GM19035 (cell line): ENCODE data around the gene NDNF.
A peak's percentile ranks its signal among the peaks of the same experiment; 100 is the strongest.

Source experiments
- ATAC-seq: cut with Tn5 transposase; IDR thresholded peaks from one replicate; pipeline ENCODE4 v1.9.1; 2021; ENCODE audit not compliant: unreplicated experiment

NDNF gene, protein sequence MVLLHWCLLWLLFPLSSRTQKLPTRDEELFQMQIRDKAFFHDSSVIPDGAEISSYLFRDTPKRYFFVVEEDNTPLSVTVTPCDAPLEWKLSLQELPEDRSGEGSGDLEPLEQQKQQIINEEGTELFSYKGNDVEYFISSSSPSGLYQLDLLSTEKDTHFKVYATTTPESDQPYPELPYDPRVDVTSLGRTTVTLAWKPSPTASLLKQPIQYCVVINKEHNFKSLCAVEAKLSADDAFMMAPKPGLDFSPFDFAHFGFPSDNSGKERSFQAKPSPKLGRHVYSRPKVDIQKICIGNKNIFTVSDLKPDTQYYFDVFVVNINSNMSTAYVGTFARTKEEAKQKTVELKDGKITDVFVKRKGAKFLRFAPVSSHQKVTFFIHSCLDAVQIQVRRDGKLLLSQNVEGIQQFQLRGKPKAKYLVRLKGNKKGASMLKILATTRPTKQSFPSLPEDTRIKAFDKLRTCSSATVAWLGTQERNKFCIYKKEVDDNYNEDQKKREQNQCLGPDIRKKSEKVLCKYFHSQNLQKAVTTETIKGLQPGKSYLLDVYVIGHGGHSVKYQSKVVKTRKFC

DNA sequence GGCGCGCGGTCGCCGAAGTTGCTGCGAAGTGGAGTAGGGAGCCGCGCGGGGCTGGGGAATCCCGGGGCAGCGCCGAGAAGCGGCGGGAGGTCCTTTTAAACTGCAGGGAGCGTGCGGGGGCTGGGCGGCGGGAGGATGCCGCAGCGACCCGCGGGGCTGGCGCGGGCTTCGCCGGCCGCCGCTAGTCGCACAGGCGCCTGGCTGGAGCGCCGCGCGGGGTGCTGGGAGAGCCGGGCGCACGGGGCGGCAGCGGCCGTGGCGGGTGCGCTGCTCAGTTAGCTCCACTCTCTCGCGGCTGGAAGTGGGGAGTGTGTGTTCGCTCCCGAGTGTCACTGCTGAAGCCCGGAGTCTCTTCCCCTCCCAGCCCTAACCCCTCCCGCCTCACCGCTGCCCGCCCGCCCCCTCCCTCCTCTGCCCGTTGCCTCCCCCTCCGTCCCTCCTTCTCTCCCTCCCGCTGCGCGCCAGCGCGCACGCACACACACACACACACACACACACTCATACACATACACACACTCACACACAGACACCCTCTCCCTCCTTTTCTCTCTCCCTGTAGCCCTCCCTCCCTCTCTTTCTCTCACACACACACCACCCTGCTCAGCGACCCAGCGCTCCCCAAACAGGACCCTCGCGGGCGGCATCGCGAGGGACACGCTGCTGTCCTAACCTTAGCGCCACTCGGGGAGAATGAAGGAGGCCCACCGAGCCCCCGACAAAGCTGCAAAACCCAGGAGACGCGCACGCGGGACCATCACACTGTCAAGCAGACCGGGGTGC lies at the start of gene NDNF:
NDNF (minus strand) TSS at position 312 of the 780 bp plus-strand sequence. CDS start 26,698 bp downstream, outside the sequence.
- no peak for ATAC-seq

GRCh38 chr4:121119715-121120114 lies 47.4 kb upstream of the NDNF start:
- ATAC-seq: no peak

- no peak for ATAC-seq
Measured at GRCh38 chr4:121118344-121118743, 46.0 kb upstream of the NDNF start.

GRCh38 chr4:121114756-121115155 lies 42.4 kb upstream of the NDNF start:
- ATAC-seq: no peak

- ATAC-seq: no peak
Measured at GRCh38 chr4:121112530-121112929, 40.2 kb upstream of the NDNF start.

GRCh38 chr4:121108557-121108956 lies 36.2 kb upstream of the NDNF start:
- ATAC-seq: no peak

- ATAC-seq: no peak
Measured at GRCh38 chr4:121107507-121107906, 35.2 kb upstream of the NDNF start.

DNA sequence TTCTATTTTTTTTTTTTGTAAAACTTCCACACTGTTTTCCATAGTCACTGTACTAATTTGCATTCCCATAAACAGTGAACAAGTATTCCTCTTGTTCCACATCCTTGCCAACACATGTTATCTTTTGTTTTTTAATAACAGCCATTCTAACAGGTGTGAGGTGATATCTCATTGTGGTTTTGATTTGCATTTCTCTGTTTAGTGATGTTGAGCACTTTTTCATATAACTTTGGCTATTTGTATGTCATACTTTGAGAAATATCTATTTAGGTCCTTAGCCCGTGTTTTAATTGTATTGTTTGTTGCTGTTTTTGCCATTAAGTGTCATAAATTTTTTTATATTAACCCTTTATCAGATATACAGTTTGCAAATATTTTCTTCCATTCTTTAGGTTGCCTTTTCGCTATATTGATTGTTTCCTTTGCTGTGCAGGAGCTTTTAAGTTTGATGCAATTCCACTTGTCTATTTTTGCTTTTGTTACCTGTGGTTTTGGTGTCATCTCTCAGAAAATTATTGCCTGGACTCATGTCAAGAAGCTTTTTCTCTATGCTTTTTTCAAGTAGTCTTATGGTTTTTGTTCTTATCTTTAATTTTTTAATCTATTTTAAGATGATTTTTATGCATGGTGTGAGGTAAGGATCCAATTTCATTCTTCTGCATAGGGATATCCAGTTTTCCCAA lies 27.9 kb upstream of the NDNF start:
- ATAC-seq: peak; percentile 55

DNA sequence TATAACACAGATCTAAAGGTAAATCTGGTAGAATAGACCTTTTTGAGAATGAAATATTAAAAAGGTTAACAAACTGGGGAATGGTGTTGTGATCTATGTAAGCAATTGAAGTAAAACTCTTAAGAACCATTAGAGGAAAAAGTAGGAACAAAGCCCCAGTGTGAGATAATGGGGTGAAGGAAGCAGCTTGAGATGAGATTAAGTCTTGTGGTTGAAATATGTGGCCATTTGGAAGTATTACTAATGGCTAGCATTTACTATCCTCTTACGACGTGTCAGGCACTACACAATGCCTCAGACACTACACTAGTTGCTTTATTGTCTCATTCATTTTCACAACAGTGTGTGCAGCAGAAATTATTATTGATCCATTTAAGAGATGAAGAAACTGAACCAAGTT lies 25.9 kb upstream of the NDNF start:
- ATAC-seq: no peak

- no peak for ATAC-seq
Measured at GRCh38 chr4:121096629-121097028, 24.3 kb upstream of the NDNF start.

GRCh38 chr4:121096191-121096590 lies 23.9 kb upstream of the NDNF start:
- no peak for ATAC-seq

- ATAC-seq: no peak
Measured at GRCh38 chr4:121094297-121094966, 22.1 kb upstream of the NDNF start.

DNA sequence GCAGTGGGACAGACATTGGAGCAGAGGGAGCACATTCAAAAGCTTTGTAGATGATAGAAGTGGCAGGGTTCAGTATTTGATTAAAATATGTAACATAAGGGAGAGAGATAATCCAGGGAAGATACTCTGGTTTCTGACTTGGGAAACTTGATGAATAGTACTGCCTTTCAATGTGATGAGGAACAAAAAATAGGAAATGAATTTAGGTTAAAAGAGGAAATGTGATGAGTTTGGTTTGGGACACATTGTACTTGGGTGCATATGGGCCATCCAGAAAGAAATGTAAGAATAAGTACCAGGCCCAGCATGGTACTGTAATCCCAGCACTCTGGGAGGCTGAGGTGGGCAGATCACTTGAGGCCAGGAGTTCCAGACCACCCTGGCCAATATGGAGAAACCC lies 20.9 kb upstream of the NDNF start:
- ATAC-seq: no peak

DNA sequence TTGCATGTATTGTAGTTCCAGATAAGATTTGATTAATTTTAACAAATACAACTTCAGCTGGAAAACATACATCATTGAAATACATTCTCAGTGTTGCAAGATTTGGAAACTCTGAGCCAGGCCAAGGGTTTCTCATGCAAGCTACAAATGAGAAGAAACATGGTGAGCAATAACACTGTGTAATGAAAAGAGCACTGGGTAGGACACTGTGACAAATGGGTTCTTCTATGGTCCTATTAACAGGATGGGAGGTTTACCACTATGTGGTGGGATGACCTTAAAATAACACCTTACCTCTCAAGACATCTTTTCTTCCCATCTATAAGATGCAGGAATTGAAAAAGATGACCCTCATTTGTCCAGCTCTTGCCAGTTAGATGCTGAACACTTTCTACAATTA lies 19.6 kb upstream of the NDNF start:
- no peak for ATAC-seq

- no peak for ATAC-seq
Measured at GRCh38 chr4:121088867-121089266, 16.5 kb upstream of the NDNF start.

DNA sequence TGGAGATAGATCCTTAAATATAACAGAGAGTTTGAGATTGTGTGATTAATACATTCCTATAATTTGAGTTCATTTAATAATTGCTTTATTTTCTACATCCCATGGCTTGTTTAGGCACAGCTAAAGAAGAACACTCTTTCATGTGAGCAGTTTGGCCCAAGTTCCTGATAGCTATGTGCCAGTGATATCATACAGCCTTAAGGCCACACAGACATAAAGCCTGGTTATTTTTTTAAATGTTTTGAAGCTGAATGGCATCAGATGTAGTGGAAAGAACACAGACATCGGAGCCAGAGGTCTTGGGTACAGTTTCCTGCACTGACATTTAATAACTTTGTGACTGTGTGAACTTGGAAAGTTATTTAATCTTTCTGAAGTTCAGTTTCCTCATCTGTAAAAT lies 7.0 kb upstream of the NDNF start:
- no peak for ATAC-seq

GRCh38 chr4:121077496-121077895 lies 5.2 kb upstream of the NDNF start:
- no peak for ATAC-seq

DNA sequence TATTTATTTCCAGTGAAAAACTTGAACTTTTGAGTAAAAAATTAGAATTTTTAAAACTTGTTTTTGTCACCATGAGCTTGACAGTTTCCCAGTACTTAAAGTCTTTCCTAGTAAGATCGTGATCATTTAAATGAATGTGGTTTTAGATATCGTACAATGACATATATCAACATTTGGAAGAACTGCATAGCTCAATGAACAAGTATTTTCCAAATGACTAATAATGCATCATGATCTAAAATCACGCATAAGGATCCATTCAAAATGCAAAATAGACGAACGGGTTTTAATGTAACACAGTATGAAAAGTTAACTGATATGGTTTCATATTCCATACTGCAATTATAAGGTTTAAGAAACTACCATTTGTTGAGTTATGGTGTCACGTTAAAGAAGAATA lies 4.1 kb upstream of the NDNF start:
- no peak for ATAC-seq

DNA sequence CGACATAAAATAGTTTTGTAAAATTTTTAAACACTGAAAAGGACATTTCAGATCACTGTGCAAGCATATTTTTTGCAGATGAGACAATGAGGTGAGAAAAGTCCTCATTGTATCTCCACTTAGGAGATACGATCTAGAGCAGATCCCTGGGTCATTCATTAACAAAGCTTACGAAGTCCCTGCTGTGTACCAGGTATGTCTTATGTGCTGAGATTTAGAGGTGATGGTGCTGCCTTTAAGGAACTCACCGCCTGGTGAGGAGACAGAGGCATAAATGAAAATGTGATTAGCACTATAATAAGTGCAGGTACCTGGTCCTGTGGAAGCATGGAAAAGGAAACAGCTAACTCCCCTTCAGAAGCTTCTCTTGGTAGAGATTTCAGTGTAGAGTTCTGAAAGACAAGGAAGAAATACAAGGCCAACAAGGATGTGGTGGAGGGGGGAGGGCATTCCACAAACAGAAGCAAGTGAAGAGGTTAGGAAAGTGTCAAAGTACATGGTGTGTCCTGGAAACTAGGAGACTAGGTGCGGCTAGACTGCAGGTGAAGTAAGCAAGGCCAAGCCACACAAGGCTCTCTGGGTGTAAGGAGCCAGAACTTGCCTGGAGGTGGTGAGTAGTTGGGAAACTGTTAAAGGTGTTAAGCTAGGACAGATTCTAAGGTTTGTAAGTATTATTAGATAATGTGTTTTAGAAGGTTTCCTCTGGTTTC lies 1.5 kb upstream of the NDNF start:
- ATAC-seq: no peak

DNA sequence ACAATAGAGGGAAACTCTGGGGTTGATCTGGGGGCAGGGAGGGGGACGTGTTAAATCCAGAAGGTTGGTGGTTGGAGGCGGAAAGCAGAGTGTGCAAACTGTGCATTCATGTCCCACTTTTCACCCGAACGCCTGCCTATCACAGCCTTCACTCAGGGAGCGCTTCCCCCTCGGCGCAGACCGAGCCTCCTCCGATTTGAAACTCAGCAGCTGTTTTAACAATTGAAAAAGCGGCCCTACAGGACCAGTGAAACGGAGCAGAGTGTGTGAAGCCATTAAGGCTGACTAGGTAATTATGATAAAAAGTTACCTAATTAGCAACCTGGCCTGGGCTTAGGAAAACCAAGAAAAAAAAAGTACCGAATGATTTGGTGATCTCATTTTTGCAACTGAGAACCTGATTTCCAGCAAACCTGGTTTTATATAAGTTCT lies 685 bp upstream of the NDNF start:
- ATAC-seq: no peak
